Measurements from ENCODE around the gene VAMP8.
A peak's percentile ranks its signal among the peaks of the same experiment; 100 is the strongest.
"Not testable (repeated sequence)": the region's sequence is repeated elsewhere in the genome, so short reads cannot be mapped to it uniquely, and the experiment has no call there.

Gene VAMP8

DNA sequence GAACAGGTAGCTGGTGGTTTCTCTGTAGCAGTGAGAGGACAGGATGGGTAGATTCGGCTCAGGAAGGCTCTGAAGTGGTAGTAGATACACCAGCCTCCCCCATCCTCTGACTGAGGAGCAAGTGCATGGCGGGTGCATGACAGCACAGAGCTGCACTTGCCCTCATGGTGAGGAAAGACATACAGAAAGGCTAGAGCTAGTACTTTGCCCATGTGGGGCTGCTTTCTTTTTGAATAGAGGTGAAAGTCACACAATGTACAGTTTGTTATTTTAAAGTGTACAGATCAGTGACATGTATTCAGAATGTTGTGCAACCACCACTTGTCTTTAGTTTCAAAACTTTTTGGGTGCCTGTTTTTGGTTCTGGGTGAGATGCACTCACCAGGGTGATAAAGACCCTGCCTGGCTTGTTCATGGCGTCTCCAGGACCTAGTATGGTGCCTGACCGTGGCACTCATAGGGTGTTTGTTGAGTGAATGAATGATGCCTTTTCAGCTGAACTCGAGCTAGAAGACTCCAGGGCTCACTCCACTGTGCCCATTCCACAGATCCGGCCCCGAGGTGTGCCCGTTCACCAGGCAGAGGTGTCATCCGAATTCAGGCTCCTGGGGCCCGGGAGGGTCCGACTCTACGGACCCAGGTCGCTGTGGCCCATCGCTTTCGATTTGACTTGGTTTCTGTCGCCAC is 6.4 kb downstream of the VAMP8 start:
- no peak for DNase-seq

- DNase-seq = no peak
Measured at GRCh38 chr2:85584354-85584856, 7.0 kb downstream of the VAMP8 start, which contains the start of gene VAMP5. Gene VAMP5 (plus strand): TSS chr2:85584431. CDS start chr2:85584491, 60 bp downstream.

- no peak for DNase-seq
Measured at GRCh38 chr2:85584857-85585780, 7.7 kb downstream of the VAMP8 start.

- no peak for DNase-seq
Measured at GRCh38 chr2:85585781-85586105, 8.4 kb downstream of the VAMP8 start.

DNA sequence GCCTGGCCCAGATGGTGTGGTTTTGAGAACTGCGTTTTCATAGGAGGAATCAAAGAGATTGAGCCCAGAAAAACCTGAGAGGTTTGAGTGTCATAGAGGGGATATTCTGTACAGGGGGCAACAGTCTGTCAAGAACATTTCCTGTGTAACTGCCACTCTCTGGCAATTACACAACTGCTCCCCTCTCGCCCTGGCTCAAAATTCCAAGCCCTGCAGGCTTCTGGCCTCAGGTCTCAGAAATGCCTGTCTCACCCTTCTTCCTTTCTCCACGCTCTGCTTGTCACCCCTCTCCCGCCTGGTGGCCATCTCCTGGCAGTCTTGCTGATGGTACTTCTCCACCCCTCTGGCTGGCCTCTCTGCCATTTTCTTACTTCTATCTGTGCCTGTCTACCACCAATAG is 10.8 kb downstream of the VAMP8 start:
- no peak for DNase-seq

- DNase-seq = no peak
Measured at GRCh38 chr2:85588645-85589044, 11.3 kb downstream of the VAMP8 start.

DNA sequence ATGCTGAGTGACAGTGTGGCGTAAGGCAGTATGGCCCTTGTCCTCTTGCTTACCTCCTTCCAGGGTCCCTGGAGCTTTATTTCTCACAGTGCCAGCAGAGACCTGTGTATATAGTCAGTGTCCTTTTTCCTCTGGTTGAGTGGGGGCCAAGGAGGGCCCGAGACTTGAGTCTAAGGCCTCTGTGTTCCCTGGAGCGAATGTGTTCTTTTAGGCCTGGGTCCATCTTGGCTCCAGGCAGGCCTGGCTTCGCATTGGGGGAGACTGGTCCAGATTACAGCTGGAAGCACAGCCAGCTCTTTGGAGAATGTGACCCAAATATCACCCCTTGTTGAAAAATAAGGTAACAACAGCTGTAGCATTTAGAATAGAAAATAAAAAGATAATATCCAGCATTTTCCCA is 11.8 kb downstream of the VAMP8 start:
- no peak for DNase-seq

- peak; percentile 46 for DNase-seq
Measured at GRCh38 chr2:85589982-85590791, 12.8 kb downstream of the VAMP8 start.

GRCh38 chr2:85590950-85591349 is 13.6 kb downstream of the VAMP8 start:
- DNase-seq = no peak

- no peak for DNase-seq
Measured at GRCh38 chr2:85591563-85591962, 14.2 kb downstream of the VAMP8 start.

GRCh38 chr2:85592299-85592698 is 14.9 kb downstream of the VAMP8 start:
- DNase-seq = not testable (repeated sequence)

GRCh38 chr2:85593023-85593422 is 15.6 kb downstream of the VAMP8 start:
- DNase-seq = no peak

DNA sequence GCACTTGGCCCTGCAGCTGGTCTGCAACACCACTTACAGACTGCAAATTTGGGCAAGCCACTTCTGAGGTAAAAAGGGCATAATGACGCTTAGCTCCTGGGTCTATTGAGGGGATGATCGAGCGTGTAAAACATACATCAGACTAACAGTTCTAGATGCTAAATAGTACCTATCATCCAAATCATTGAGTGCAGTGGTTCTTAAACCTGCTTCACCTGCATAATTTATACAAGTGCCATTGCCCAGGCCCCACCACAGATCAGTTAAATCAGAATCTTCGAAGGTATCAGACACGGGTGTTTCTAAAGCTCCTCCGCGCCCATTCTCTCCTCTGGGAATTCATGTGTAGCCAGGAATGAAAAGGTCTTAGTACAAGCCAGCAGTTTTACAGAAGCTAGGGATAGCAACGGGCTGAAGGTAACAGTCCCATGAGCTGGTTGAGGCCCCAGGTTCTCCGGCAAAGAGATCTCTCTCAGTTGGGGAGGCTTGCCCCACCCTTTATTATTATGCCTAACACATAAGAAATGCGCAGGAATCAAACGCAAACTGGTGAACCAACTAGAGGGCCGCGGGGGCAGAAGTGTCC is 17.4 kb downstream of the VAMP8 start:
- no peak for DNase-seq

DNA sequence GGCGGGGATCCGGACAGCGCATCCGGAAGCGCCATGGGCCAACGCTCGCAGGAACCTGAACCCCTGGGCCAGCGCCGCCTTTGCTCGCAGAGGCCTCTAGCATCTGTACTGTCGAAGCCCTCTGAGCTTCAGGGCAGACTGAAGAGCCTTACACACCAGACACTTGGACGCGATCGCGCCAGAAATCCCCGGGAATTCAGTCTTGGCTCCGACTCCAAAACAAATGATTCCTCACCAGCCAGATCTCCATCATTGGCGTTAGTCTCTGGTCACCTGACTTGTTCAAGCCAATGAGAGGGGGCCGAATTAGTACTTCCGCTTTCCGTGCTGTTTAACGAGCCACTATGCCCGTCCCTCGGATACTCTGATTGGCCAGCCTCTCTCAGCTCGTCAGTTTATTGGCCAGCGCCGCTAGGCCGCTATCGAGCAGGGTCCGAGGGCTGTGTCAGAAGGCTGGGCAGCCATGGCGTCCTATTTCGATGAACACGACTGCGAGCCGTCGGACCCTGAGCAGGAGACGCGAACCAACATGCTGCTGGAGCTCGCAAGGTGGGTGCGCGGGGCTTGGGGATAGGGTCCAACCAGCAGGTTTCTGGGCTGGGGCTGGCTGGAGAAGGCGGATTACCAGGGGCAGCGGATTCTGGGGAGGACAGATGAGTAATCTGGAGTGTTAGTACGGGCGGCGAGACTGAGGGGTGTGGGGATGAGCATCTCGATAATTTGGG is 18.1 kb downstream of the VAMP8 start, which contains the start of gene RNF181:
Gene RNF181 (plus strand): TSS at position 445 of the 725 bp plus-strand sequence. CDS start 19 bp downstream, at position 464.
- DNase-seq = peak; percentile 96

GRCh38 chr2:85596026-85596333 is 18.6 kb downstream of the VAMP8 start:
- DNase-seq = no peak

GRCh38 chr2:85596486-85597143 is 19.2 kb downstream of the VAMP8 start:
- DNase-seq = no peak

- no peak for DNase-seq
Measured at GRCh38 chr2:85597241-85597640, 19.9 kb downstream of the VAMP8 start.

DNA sequence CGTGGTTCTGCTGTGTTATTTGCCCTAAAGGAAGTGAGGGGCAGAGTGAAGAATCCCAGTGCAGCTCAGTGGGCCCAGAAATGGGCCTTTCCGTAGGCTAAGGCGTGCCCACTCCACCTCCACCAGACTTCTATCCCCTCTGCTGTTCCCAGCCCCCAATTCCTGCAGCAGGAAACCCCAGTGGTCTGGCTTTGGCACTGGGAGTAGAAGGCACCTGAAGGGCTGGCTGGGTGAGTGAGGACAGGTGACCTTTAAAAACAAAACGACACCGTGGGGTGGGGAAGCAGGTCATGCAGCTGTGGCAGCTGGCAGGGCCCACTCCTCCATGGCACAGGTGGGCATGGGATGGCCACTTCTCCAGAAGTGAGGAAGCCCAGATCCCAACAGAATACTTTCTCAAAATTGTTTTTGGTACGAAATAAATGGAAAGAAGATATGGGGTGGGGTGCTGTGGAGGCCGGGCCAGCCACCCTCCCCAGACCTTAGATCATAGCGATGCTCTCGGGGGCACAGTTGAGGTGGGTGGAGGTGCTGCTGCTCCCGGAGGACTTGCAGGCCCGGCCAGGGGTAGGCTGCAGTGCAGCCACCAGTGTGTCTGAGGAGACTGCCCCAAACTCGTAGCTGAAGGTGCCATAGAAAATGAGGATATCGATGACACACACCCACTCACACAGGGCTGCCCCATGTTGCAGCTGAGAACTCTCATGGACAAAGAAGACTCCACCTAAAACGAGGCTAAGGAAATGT is 21.4 kb downstream of the VAMP8 start:
- DNase-seq = no peak

- no peak for DNase-seq
Measured at GRCh38 chr2:85599468-85600234, 22.3 kb downstream of the VAMP8 start.

GRCh38 chr2:85600235-85600575 is 22.8 kb downstream of the VAMP8 start:
- DNase-seq = no peak

Measured in NCI-H146 (cell line).